IgD-negative memory B cell (primary cell): Measurements from ENCODE around the gene CACNB2. TPM values are rescaled to one million over a fixed set of nuclear protein-coding genes. Genes with fewer than 3 reads are reported as not detected.
A peak's percentile ranks its signal among the peaks of the same experiment; 100 is the strongest.

ENCODE experiments used
- H3K27ac Mint-ChIP-seq, 3 donors: one replicate each; pipeline ENCODE4 v1.8.0; 2020 to 2022; ENCODE audit warnings: mild to moderate bottlenecking in 3 of 3, mixed read lengths in 3 of 3, moderate library complexity in 1 of 3
- H3K27me3 Mint-ChIP-seq: one replicate; pipeline ENCODE4 v1.8.0; 2021; ENCODE audit warnings: mixed read lengths
- H3K36me3 Mint-ChIP-seq: one replicate; pipeline ENCODE4 v1.8.0; 2020; ENCODE audit warnings: mild to moderate bottlenecking, mixed read lengths
- H3K4me1 Mint-ChIP-seq, 3 donors: one replicate each; pipeline ENCODE4 v1.8.0; 2020 to 2022; ENCODE audit warnings: mixed read lengths in 3 of 3, mild to moderate bottlenecking in 1 of 3
- H3K4me3 Mint-ChIP-seq, 4 donors: one replicate each; pipeline ENCODE4 v1.8.0; 2020 to 2022; ENCODE audit warnings: mild to moderate bottlenecking in 4 of 4, mixed read lengths in 4 of 4, moderate library complexity in 3 of 4
- H3K9me3 Mint-ChIP-seq, 3 donors: one replicate each; pipeline ENCODE4 v1.8.0; 2020 to 2021; ENCODE audit warnings: mixed read lengths in 3 of 3, mild to moderate bottlenecking in 1 of 3
- polyA plus RNA-seq: library from polyadenylated mRNA; unstranded; fragments of 300-500 nt; fragmentation: Illumina TruSeq; gene quantifications from one replicate; pipeline ENCODE4 v1.2.3, GENCODE V29; 2021

The CACNB2 gene
- polyA plus RNA-seq, 1 donor from 2014 or later: 0.79 TPM

GRCh38 chr10:18406136-18406535, 265.9 kb downstream of the CACNB2 start:
- Mint-ChIP-seq H3K27me3 (peaks cover 4% of the 10 kb centered on the region), H3K36me3 (peaks cover 2% of the 10 kb centered on the region), H3K27ac (no peak overlapping the region), H3K4me3 (no peak overlapping the region), H3K9me3 (no peaks in the 10 kb centered on the region), H3K4me1 (no peaks in the 10 kb centered on the region)

- no peak overlapping the region for H3K4me3 Mint-ChIP-seq
- H3K27me3 Mint-ChIP-seq: no peaks in the 10 kb centered on the region
- H3K36me3 Mint-ChIP-seq: peaks cover 2% of the 10 kb centered on the region
- H3K27ac Mint-ChIP-seq: no peak overlapping the region
- H3K4me1 Mint-ChIP-seq: no peaks in the 10 kb centered on the region
- H3K9me3 Mint-ChIP-seq: no peaks in the 10 kb centered on the region
These were observed 269.6 kb downstream of the CACNB2 start for GRCh38 chr10:18409599-18410397.

GRCh38 chr10:18414061-18414460, 273.8 kb downstream of the CACNB2 start:
- Mint-ChIP-seq H3K36me3 (peaks cover 2% of the 10 kb centered on the region), H3K27me3 (no peaks in the 10 kb centered on the region), H3K9me3 (peaks cover 0 to 4% (median 4%) of the 10 kb centered on the region in 3 donors), H3K4me1 (peaks cover 0 to 1% (median 0%) of the 10 kb centered on the region in 3 donors), H3K27ac (no peak overlapping the region), H3K4me3 (no peak overlapping the region)

GRCh38 chr10:18417950-18418527, 277.8 kb downstream of the CACNB2 start:
- H3K9me3 Mint-ChIP-seq: peaks cover 0 to 5% (median 4%) of the 10 kb centered on the region in 3 donors
- H3K27ac Mint-ChIP-seq: no peak overlapping the region
- H3K4me1 Mint-ChIP-seq: peaks cover 0 to 1% (median 0%) of the 10 kb centered on the region in 3 donors
- no peaks in the 10 kb centered on the region for H3K36me3 Mint-ChIP-seq
- no peaks in the 10 kb centered on the region for H3K27me3 Mint-ChIP-seq
- H3K4me3 Mint-ChIP-seq: no peak overlapping the region

GRCh38 chr10:18418541-18419215, 278.5 kb downstream of the CACNB2 start:
- peaks cover 0 to 7% (median 4%) of the 10 kb centered on the region in 3 donors for H3K9me3 Mint-ChIP-seq
- peaks cover 0 to 1% (median 0%) of the 10 kb centered on the region in 3 donors for H3K4me1 Mint-ChIP-seq
- peak overlapping the region in 1 of 3 donors; percentile 9 for H3K27ac Mint-ChIP-seq
- no peaks in the 10 kb centered on the region for H3K36me3 Mint-ChIP-seq
- H3K27me3 Mint-ChIP-seq: no peaks in the 10 kb centered on the region
- no peak overlapping the region for H3K4me3 Mint-ChIP-seq

GRCh38 chr10:18419945-18420344, 279.7 kb downstream of the CACNB2 start:
- Mint-ChIP-seq H3K36me3 (no peaks in the 10 kb centered on the region), H3K27ac (no peak overlapping the region)

GRCh38 chr10:18421726-18422293, 281.6 kb downstream of the CACNB2 start:
- H3K4me1 Mint-ChIP-seq: peaks cover 0 to 1% (median 0%) of the 10 kb centered on the region in 3 donors
- no peak overlapping the region for H3K4me3 Mint-ChIP-seq
- H3K27ac Mint-ChIP-seq: no peak overlapping the region
- peaks cover 0 to 5% (median 0%) of the 10 kb centered on the region in 3 donors for H3K9me3 Mint-ChIP-seq
- H3K36me3 Mint-ChIP-seq: no peaks in the 10 kb centered on the region
- H3K27me3 Mint-ChIP-seq: no peaks in the 10 kb centered on the region

More at GRCh38 chr10:18419945-18420344, 279.7 kb downstream of the CACNB2 start:
- Mint-ChIP-seq H3K4me1 (peaks cover 0 to 1% (median 0%) of the 10 kb centered on the region in 3 donors), H3K27me3 (no peaks in the 10 kb centered on the region), H3K4me3 (no peak overlapping the region), H3K9me3 (peaks cover 0 to 7% (median 4%) of the 10 kb centered on the region in 3 donors)

GRCh38 chr10:18423058-18423637, 282.9 kb downstream of the CACNB2 start:
- Mint-ChIP-seq H3K4me3 (no peak overlapping the region), H3K9me3 (peaks cover 0 to 5% (median 0%) of the 10 kb centered on the region in 3 donors), H3K27ac (no peak overlapping the region), H3K36me3 (no peaks in the 10 kb centered on the region), H3K4me1 (peaks cover 0 to 1% (median 0%) of the 10 kb centered on the region in 3 donors), H3K27me3 (peaks cover 1% of the 10 kb centered on the region)

- Mint-ChIP-seq H3K27me3 (peaks cover 1% of the 10 kb centered on the region), H3K4me1 (no peaks in the 10 kb centered on the region), H3K27ac (no peak overlapping the region), H3K36me3 (no peaks in the 10 kb centered on the region), H3K9me3 (peaks cover 0 to 5% (median 0%) of the 10 kb centered on the region in 3 donors), H3K4me3 (no peak overlapping the region)
These were observed 284.0 kb downstream of the CACNB2 start for GRCh38 chr10:18424200-18424599.

- Mint-ChIP-seq H3K9me3 (peaks cover 0 to 1% (median 0%) of the 10 kb centered on the region in 3 donors), H3K36me3 (no peaks in the 10 kb centered on the region), H3K27ac (no peak overlapping the region), H3K4me3 (no peak overlapping the region), H3K4me1 (no peaks in the 10 kb centered on the region), H3K27me3 (peaks cover 1% of the 10 kb centered on the region)
These were observed 289.1 kb downstream of the CACNB2 start for GRCh38 chr10:18429335-18429734.

- Mint-ChIP-seq H3K4me3 (no peak overlapping the region), H3K27ac (no peak overlapping the region), H3K36me3 (no peaks in the 10 kb centered on the region), H3K9me3 (no peaks in the 10 kb centered on the region), H3K4me1 (no peaks in the 10 kb centered on the region), H3K27me3 (no peaks in the 10 kb centered on the region)
These were observed 296.7 kb downstream of the CACNB2 start for GRCh38 chr10:18436902-18437301.

- no peaks in the 10 kb centered on the region for H3K4me1 Mint-ChIP-seq
These were observed 297.3 kb downstream of the CACNB2 start for GRCh38 chr10:18437486-18437885.

GRCh38 chr10:18438361-18439126, 298.3 kb downstream of the CACNB2 start:
- no peaks in the 10 kb centered on the region for H3K36me3 Mint-ChIP-seq
- no peak overlapping the region for H3K27ac Mint-ChIP-seq
- no peaks in the 10 kb centered on the region for H3K9me3 Mint-ChIP-seq
- H3K4me1 Mint-ChIP-seq: no peaks in the 10 kb centered on the region
- H3K4me3 Mint-ChIP-seq: no peak overlapping the region
- H3K27me3 Mint-ChIP-seq: no peaks in the 10 kb centered on the region

More at GRCh38 chr10:18437486-18437885, 297.3 kb downstream of the CACNB2 start:
- H3K4me3 Mint-ChIP-seq: no peak overlapping the region
- H3K27ac Mint-ChIP-seq: no peak overlapping the region
- H3K27me3 Mint-ChIP-seq: no peaks in the 10 kb centered on the region
- no peaks in the 10 kb centered on the region for H3K36me3 Mint-ChIP-seq
- no peaks in the 10 kb centered on the region for H3K9me3 Mint-ChIP-seq

- Mint-ChIP-seq H3K36me3 (no peaks in the 10 kb centered on the region), H3K4me1 (no peaks in the 10 kb centered on the region), H3K27ac (no peak overlapping the region), H3K27me3 (no peaks in the 10 kb centered on the region), H3K4me3 (no peak overlapping the region), H3K9me3 (no peaks in the 10 kb centered on the region)
These were observed 299.4 kb downstream of the CACNB2 start for GRCh38 chr10:18439601-18440000.
